Gastrocnemius medialis (tissue), 4 donors: ENCODE measurements around the gene DOCK11. TPM values are rescaled to one million over a fixed set of nuclear protein-coding genes. Genes with fewer than 3 reads are reported as not detected.

Source experiments
- ATAC-seq, 2 donors: fragments of 150-250 bp; one replicate each; pipeline ENCODE4 v1.9.1; 2016
- DNase-seq, 2 donors: peaks; one replicate each; pipeline ENCODE4 v3.0.0-alpha.2; 2019
- H3K27ac ChIP-seq, 4 donors: fragments of 200-600 bp; sonication (generic); 1 replicate in 1 of 4; 2 replicates in 3 of 4; pipeline ENCODE4 v1.5.1; 2016 to 2018; ENCODE audit warnings: mild to moderate bottlenecking in 2 of 4, moderate library complexity in 1 of 4
- H3K27me3 ChIP-seq, 3 donors: fragments of 200-600 bp; sonication (generic) in 2 of 3; 1 replicate in 1 of 3; 2 replicates in 2 of 3; pipeline versions ENCODE4 v1.5.1 to v1.6.0; 2016 to 2019; ENCODE audit warnings: mild to moderate bottlenecking in 1 of 3, moderate library complexity in 1 of 3
- H3K36me3 ChIP-seq, 2 donors: fragments of 200-600 bp; sonication (generic) in 1 of 2; one replicate each; pipeline ENCODE4 v1.5.1; 2017 to 2018
- H3K4me1 ChIP-seq, 2 donors: fragments of 200-600 bp; sonication (generic) in 1 of 2; one replicate each; pipeline ENCODE4 v1.5.1; 2016 to 2017; ENCODE audit warnings: mild to moderate bottlenecking in 2 of 2
- H3K4me3 ChIP-seq, 4 donors: fragments of 200-600 bp; sonication (generic) in 3 of 4; 1 replicate in 1 of 4; 2 replicates in 3 of 4; pipeline ENCODE4 v1.5.1; 2016 to 2019; ENCODE audit warnings: mild to moderate bottlenecking in 2 of 4
- H3K9me3 ChIP-seq, 3 donors: fragments of 200-600 bp; sonication (generic) in 2 of 3; 1 replicate in 1 of 3; 2 replicates in 2 of 3; pipeline ENCODE4 v1.5.1; 2016 to 2019
- CTCF ChIP-seq, 5 experiments: fragments of 450-650 bp in 3 of 5; fragments of 200-600 bp in 2 of 5; sonication (generic) in 2 of 5; IDR thresholded peaks in 4 of 5; conservative IDR thresholded peaks in 1 of 5; 1 replicate in 4 of 5; 2 replicates in 1 of 5; pipeline ENCODE4 v1.5.1; 2016 to 2019; ENCODE audit warnings: antibody characterized with exemption in 5 of 5, mild to moderate bottlenecking in 3 of 5, moderate library complexity in 3 of 5
- POLR2A ChIP-seq, 2 donors: fragments of 450-650 bp; IDR thresholded peaks; one replicate each; pipeline ENCODE4 v1.6.1; 2017; ENCODE audit warnings: antibody characterized with exemption in 2 of 2, mild to moderate bottlenecking in 2 of 2, moderate library complexity in 2 of 2
- in situ Hi-C, 4 donors: fragments of 200-750 bp; cut with MboI; loops; one replicate each; pipeline versions ENCODE4 v1.15.0 to v1.8.0; 2017; ENCODE audit warnings: low sequenced_read_pairs in 4 of 4
- intact Hi-C: fragments of 100-400 bp; cut with DNase I; formaldehyde crosslinking; loops from one replicate; pipeline ENCODE4 v1.15.1; 2023; ENCODE audit warnings: low total_unique reads
- total RNA-seq, 4 donors: library from RNA; depleted of rRNA; stranded (reverse); fragments of >200 nt; gene quantifications; one replicate each; pipeline versions ENCODE4 v1.1.0 to v1.2.3, GENCODE V29; 2016

The DOCK11 gene
- total RNA-seq, 4 donors from 2014 or later: 2.3 to 5.7 (median 3.2) TPM

DNA sequence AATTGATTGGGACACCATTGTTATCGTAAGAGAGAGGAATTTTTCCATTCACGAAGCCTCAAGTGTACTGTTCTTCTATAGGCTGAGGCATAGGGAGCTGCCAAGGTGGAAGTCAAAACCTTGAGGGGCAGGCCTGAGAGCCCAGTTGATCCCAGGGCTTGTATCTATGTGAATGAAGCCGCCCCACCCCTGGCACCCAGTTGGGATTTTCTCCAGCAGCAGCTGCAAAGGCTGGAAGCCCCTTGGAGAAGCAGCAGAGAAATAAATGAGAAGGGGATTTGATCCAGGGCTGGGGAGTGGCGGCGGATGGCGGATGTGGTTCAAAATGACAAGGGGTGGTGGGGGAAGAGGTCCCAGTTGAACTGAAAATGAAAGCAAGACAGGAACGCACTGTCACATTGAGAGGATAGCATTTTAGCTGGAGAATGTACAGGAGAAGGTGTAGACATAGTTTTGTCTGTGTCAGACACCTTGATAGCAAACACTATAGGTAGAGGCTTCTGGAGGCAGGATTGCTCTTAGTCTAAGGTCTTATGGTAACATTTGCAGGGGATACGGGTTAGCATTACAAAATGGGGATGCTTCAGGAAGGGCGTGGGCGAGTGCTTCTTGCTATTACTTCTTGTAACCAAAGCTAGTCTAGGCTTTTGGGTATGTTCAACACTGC is 32.6 kb downstream of the DOCK11 start:
- DNase-seq (no peak), ATAC-seq (no peak)
- H3K27ac ChIP-seq: no peak overlapping the region
- no peaks in the 10 kb centered on the region for H3K27me3 ChIP-seq
- intact Hi-C loops (no loop called here), in situ Hi-C loops (no loop called here)
- H3K36me3 ChIP-seq: no peaks in the 10 kb centered on the region
- H3K9me3 ChIP-seq: no peaks in the 10 kb centered on the region
- H3K4me3 ChIP-seq: no peak overlapping the region
- no peak for TF ChIP-seq CTCF (IDR thresholded peaks at IDR 0.05 in 4 of 5, conservative IDR thresholded peaks at IDR 0.05 in 1 of 5)
- TF ChIP-seq POLR2A (IDR thresholded peaks at IDR 0.05): no peak
- H3K4me1 ChIP-seq: no peaks in the 10 kb centered on the region

GRCh38 chrX:118530219-118530911 is 34.8 kb downstream of the DOCK11 start:
- in situ Hi-C loops: no loop called here
- no peak for ATAC-seq

GRCh38 chrX:118534716-118535493 is 39.3 kb downstream of the DOCK11 start:
- no peak for ATAC-seq

More at GRCh38 chrX:118530219-118530911, 34.8 kb downstream of the DOCK11 start:
- no peaks in the 10 kb centered on the region for H3K4me1 ChIP-seq
- intact Hi-C loops: no loop called here
- no peak for DNase-seq
- no peaks in the 10 kb centered on the region for H3K36me3 ChIP-seq
- TF ChIP-seq POLR2A (IDR thresholded peaks at IDR 0.05) (no peak), CTCF (IDR thresholded peaks at IDR 0.05 in 4 of 5, conservative IDR thresholded peaks at IDR 0.05 in 1 of 5) (no peak)
- H3K27me3 ChIP-seq: no peaks in the 10 kb centered on the region
- H3K4me3 ChIP-seq: no peak overlapping the region
- H3K27ac ChIP-seq: no peak overlapping the region
- no peaks in the 10 kb centered on the region for H3K9me3 ChIP-seq

GRCh38 chrX:118536204-118536603 is 40.6 kb downstream of the DOCK11 start:
- H3K27ac ChIP-seq: no peak overlapping the region

More at GRCh38 chrX:118534716-118535493, 39.3 kb downstream of the DOCK11 start:
- H3K4me1 ChIP-seq: no peaks in the 10 kb centered on the region
- intact Hi-C loops (no loop called here), in situ Hi-C loops (no loop called here)
- no peak for TF ChIP-seq CTCF (IDR thresholded peaks at IDR 0.05 in 4 of 5, conservative IDR thresholded peaks at IDR 0.05 in 1 of 5)
- TF ChIP-seq POLR2A (IDR thresholded peaks at IDR 0.05): no peak
- no peak overlapping the region for H3K4me3 ChIP-seq
- no peaks in the 10 kb centered on the region for H3K27me3 ChIP-seq
- no peaks in the 10 kb centered on the region for H3K9me3 ChIP-seq
- DNase-seq: no peak
- H3K27ac ChIP-seq: no peak overlapping the region
- H3K36me3 ChIP-seq: no peaks in the 10 kb centered on the region

More at GRCh38 chrX:118536204-118536603, 40.6 kb downstream of the DOCK11 start:
- no peaks in the 10 kb centered on the region for H3K4me1 ChIP-seq
- intact Hi-C loops: no loop called here
- in situ Hi-C loops: no loop called here
- H3K4me3 ChIP-seq: no peak overlapping the region
- no peaks in the 10 kb centered on the region for H3K36me3 ChIP-seq
- no peak for TF ChIP-seq POLR2A (IDR thresholded peaks at IDR 0.05)
- TF ChIP-seq CTCF (IDR thresholded peaks at IDR 0.05 in 4 of 5, conservative IDR thresholded peaks at IDR 0.05 in 1 of 5): no peak
- no peak for ATAC-seq
- no peak for DNase-seq
- no peaks in the 10 kb centered on the region for H3K27me3 ChIP-seq
- H3K9me3 ChIP-seq: no peaks in the 10 kb centered on the region
